Heart right ventricle (tissue), 16 donors: ENCODE measurements around the gene RECK. TPM values are rescaled to one million over a fixed set of nuclear protein-coding genes. Genes with fewer than 3 reads are reported as not detected.

ENCODE experiments used
- ATAC-seq, 8 donors: fragments of 200-7000 bp; cut with Tn5 transposase; one replicate each; pipeline ENCODE4 v1.9.1; 2020; ENCODE audit warnings: mild to moderate bottlenecking in 8 of 8, moderate library complexity in 8 of 8, moderate number of reproducible peaks in 1 of 8
- DNase-seq, 2 donors: peaks; one replicate each; pipeline ENCODE4 v3.0.0-alpha.2; 2020
- H3K27ac ChIP-seq, 10 donors: fragments of 200-600 bp; sonication (generic) in 2 of 10; one replicate each; pipeline versions ENCODE4 v1.5.0 to v1.8.0; 2020 to 2022; ENCODE audit warnings: mild to moderate bottlenecking in 3 of 10
- H3K27me3 ChIP-seq, 7 donors: fragments of 200-600 bp; one replicate each; pipeline ENCODE4 v1.8.0; 2021 to 2022; ENCODE audit warnings: mild to moderate bottlenecking in 2 of 7
- H3K36me3 ChIP-seq, 9 donors: fragments of 200-600 bp; sonication (generic) in 1 of 9; one replicate each; pipeline versions ENCODE4 v1.5.0 to v1.8.0; 2020 to 2022; ENCODE audit warnings: mild to moderate bottlenecking in 2 of 9
- H3K4me1 ChIP-seq, 9 donors: fragments of 200-600 bp; sonication (generic) in 1 of 9; one replicate each; pipeline versions ENCODE4 v1.5.0 to v1.8.0; 2020 to 2022; ENCODE audit warnings: mild to moderate bottlenecking in 4 of 9
- H3K4me3 ChIP-seq, 10 donors: fragments of 200-600 bp; sonication (generic) in 2 of 10; one replicate each; pipeline versions ENCODE4 v1.5.0 to v1.8.0; 2020 to 2022; ENCODE audit warnings: mild to moderate bottlenecking in 7 of 10, moderate library complexity in 2 of 10
- H3K9me3 ChIP-seq, 11 donors: fragments of 200-600 bp in 10 of 11; sonication (generic) in 2 of 11; one replicate each; pipeline versions ENCODE4 v1.5.0 to v1.8.0; 2013 to 2022; ENCODE audit warnings: mild to moderate bottlenecking in 2 of 11, control low read depth in 1 of 11, moderate library complexity in 1 of 11
- CTCF ChIP-seq, 9 donors: fragments of 200-600 bp; sonication (generic) in 2 of 9; IDR thresholded peaks; one replicate each; pipeline versions ENCODE4 v1.5.0 to v1.8.0; 2021 to 2022; ENCODE audit warnings: antibody characterized with exemption in 9 of 9, mild to moderate bottlenecking in 5 of 9, moderate library complexity in 1 of 9
- WGBS, 2 donors: extraction: QIAGEN DNeasy Blood & Tissue Kit; methylation state at CpG; one replicate each; pipeline ENCODE4 v1.1.7; 2013; ENCODE audit warnings: inconsistent platforms in 1 of 2; 5-methylcytosine and 5-hydroxymethylcytosine counted together
- intact Hi-C, 10 donors: fragments of 100-400 bp; cut with DNase I; formaldehyde crosslinking; loops; one replicate each; pipeline versions ENCODE4 v1.11.1 to v1.14.2; 2022
- polyA plus RNA-seq, 2 donors: library from polyadenylated mRNA; stranded (reverse); fragments of 200-250 nt; gene quantifications; one replicate each; pipeline ENCODE4 v1.2.3, GENCODE V29; 2013
- total RNA-seq, 10 donors: library from RNA; stranded (reverse); fragmentation: NEBNext Ultra II Directional in 3 of 10; extraction: Animal tissue kit (Norgen Biotek cat#: 25700) in 3 of 10; gene quantifications; one replicate each; pipeline versions ENCODE4 v1.2.1 to v1.2.4, GENCODE V29; 2021 to 2023
- donor health status: Arrhythmogenic right ventricular cardiomyopathy.
- donor health status: ischemic (EF 13 %, LVEDD 7.1; RV severe dilation, severe dysfunction).
- donor health status: healthy with polysubstance abuse.
- donor health status: DM: no; HTN: yes; CAD: no.
- donor health status: DM: no; HTN: no; CAD: no.
- donor health status: ischemic (EF 25% LVEDD 6.9; RV normal size, moderate dysfunction).
- donor health status: ischemic (EF 25% LVEDD 5.7; RV mildly dilated, moderate dysfunction).
- donor health status: healthy.
- donor health status: DM: yes; HTN: yes; CAD: no.
- donor health status: Ischemic cardiomyopathy.
- donor health status: ischemic (EF 35%, LVEDD 5.7; RV mildly dilated, moderate dysfunction).
- donor health status: nonischemic (EF 11% LVEDD 7.7; RV severe dilation, severe dysfunction).
- donor health status: DM: yes; HTN: yes; CAD: no.
- donor health status: PGD.
- donor health status: ischemic (EF 29% LVEDD 5.4; RV normal size, mild dysfunction).
- donor health status: nonischemic (EF 23%, LVEDD 6.1; RV moderate dilation, normal function).

The RECK gene
- total and polyA plus RNA-seq, 12 donors = 2.9 to 5.8 (median 5.1) TPM

- intact Hi-C loops = loop anchor here in 3 of 10 donors (5.0 to 10.0 kb wide), 3 partner anchors 128 to 245 kb away; partner anchors contain the start of gene NPR2 (in 1 of the 3)
- no peak overlapping the region for H3K4me3 ChIP-seq
Measured at GRCh38 chr9:36029765-36030528, 6.8 kb upstream of the RECK start.

GRCh38 chr9:36030871-36031270 is 5.8 kb upstream of the RECK start:
- intact Hi-C loops = no loop called here
- ATAC-seq (no peak), DNase-seq (no peak)
- 92 to 95% methylated on average over 3 of the region's 3 CpGs for WGBS, 2 donors
- Histone ChIP-seq H3K4me3 (no peak overlapping the region), H3K27me3 (no peaks in the 10 kb centered on the region), H3K36me3 (no peaks in the 10 kb centered on the region), H3K27ac (no peak overlapping the region), H3K4me1 (peaks cover 0 to 17% (median 0%) of the 10 kb centered on the region in 9 donors), H3K9me3 (no peaks in the 10 kb centered on the region)
- no peak for TF ChIP-seq CTCF (IDR thresholded peaks at IDR 0.05)

More at GRCh38 chr9:36029765-36030528, 6.8 kb upstream of the RECK start:
- Histone ChIP-seq H3K9me3 (no peaks in the 10 kb centered on the region), H3K36me3 (no peaks in the 10 kb centered on the region), H3K4me1 (peaks cover 0 to 17% (median 0%) of the 10 kb centered on the region in 9 donors), H3K27ac (peak overlapping the region in 1 of 10 donors; percentile 21), H3K27me3 (no peaks in the 10 kb centered on the region)
- WGBS, 2 donors = 68 to 75% methylated on average over 3 of the region's 3 CpGs
- TF ChIP-seq CTCF (IDR thresholded peaks at IDR 0.05) = no peak
- DNase-seq (no peak), ATAC-seq (peak in 7 of 8 donors; percentile 34 to 88 (median 57))

GRCh38 chr9:36031774-36032555 is 4.7 kb upstream of the RECK start:
- Histone ChIP-seq H3K4me3 (no peak overlapping the region), H3K27ac (no peak overlapping the region), H3K4me1 (peaks cover 0 to 21% (median 3%) of the 10 kb centered on the region in 9 donors), H3K27me3 (no peaks in the 10 kb centered on the region), H3K9me3 (no peaks in the 10 kb centered on the region), H3K36me3 (no peaks in the 10 kb centered on the region)
- intact Hi-C loops = no loop called here
- DNase-seq (no peak), ATAC-seq (no peak)
- TF ChIP-seq CTCF (IDR thresholded peaks at IDR 0.05) = no peak
- WGBS, 2 donors = 82 to 84% methylated on average over 6 of the region's 6 CpGs

GRCh38 chr9:36033788-36034187 is 2.9 kb upstream of the RECK start:
- H3K36me3 ChIP-seq = no peaks in the 10 kb centered on the region
- ATAC-seq = no peak
- H3K9me3 ChIP-seq = no peaks in the 10 kb centered on the region
- intact Hi-C loops = no loop called here
- H3K4me1 ChIP-seq = peaks cover 0 to 35% (median 12%) of the 10 kb centered on the region in 9 donors
- no peaks in the 10 kb centered on the region for H3K27me3 ChIP-seq
- no peak for DNase-seq
- no peak overlapping the region for H3K4me3 ChIP-seq
- TF ChIP-seq CTCF (IDR thresholded peaks at IDR 0.05) = no peak
- 93 to 98% methylated on average over 3 of the region's 3 CpGs for WGBS, 2 donors
- no peak overlapping the region for H3K27ac ChIP-seq
